ENCODE measurements around the gene HLA-DRB1.
"Not testable (repeated sequence)": the region's sequence is repeated elsewhere in the genome, so short reads cannot be mapped to it uniquely, and the experiment has no call there.

Gene HLA-DRB1

GRCh38 chr6:32609731-32610640, 20.3 kb upstream of the HLA-DRB1 start:
- peak; percentile 81 for DNase-seq (ENCODE audit: low spot score)

- DNase-seq (ENCODE audit: low spot score): no peak
Measured at GRCh38 chr6:32609391-32609730, 19.7 kb upstream of the HLA-DRB1 start.

- no peak for DNase-seq (ENCODE audit: low spot score)
Measured at GRCh38 chr6:32608362-32608761, 18.7 kb upstream of the HLA-DRB1 start.

GRCh38 chr6:32607988-32608298, 18.3 kb upstream of the HLA-DRB1 start:
- no peak for DNase-seq (ENCODE audit: low spot score)

GRCh38 chr6:32607263-32607987, 17.8 kb upstream of the HLA-DRB1 start:
- no peak for DNase-seq (ENCODE audit: low spot score)

GRCh38 chr6:32604434-32604877, 14.8 kb upstream of the HLA-DRB1 start:
- DNase-seq (ENCODE audit: low spot score): no peak

GRCh38 chr6:32603888-32604287, 14.2 kb upstream of the HLA-DRB1 start:
- DNase-seq (ENCODE audit: low spot score): no peak

- DNase-seq (ENCODE audit: low spot score): no peak
Measured at GRCh38 chr6:32603222-32603621, 13.6 kb upstream of the HLA-DRB1 start.

GRCh38 chr6:32602383-32602782, 12.7 kb upstream of the HLA-DRB1 start:
- DNase-seq (ENCODE audit: low spot score): no peak

GRCh38 chr6:32597024-32597423, 7.4 kb upstream of the HLA-DRB1 start:
- DNase-seq (ENCODE audit: low spot score): no peak

- not testable (repeated sequence) for DNase-seq (ENCODE audit: low spot score)
Measured at GRCh38 chr6:32590713-32591112, 1.1 kb upstream of the HLA-DRB1 start.

GRCh38 chr6:32588156-32588555, 1.5 kb downstream of the HLA-DRB1 start:
- DNase-seq (ENCODE audit: low spot score): no peak

- no peak for DNase-seq (ENCODE audit: low spot score)
Measured at GRCh38 chr6:32583527-32583898, 6.1 kb downstream of the HLA-DRB1 start.

- no peak for DNase-seq (ENCODE audit: low spot score)
Measured at GRCh38 chr6:32581315-32582095, 8.1 kb downstream of the HLA-DRB1 start.

GRCh38 chr6:32580593-32580992, 9.1 kb downstream of the HLA-DRB1 start:
- DNase-seq (ENCODE audit: low spot score): no peak

GRCh38 chr6:32578962-32579361, 10.7 kb downstream of the HLA-DRB1 start:
- no peak for DNase-seq (ENCODE audit: low spot score)

GRCh38 chr6:32577493-32577892, 12.2 kb downstream of the HLA-DRB1 start:
- not testable (repeated sequence) for DNase-seq (ENCODE audit: low spot score)

GRCh38 chr6:32576250-32576649, 13.4 kb downstream of the HLA-DRB1 start:
- DNase-seq (ENCODE audit: low spot score): no peak

GRCh38 chr6:32570363-32570905, 19.2 kb downstream of the HLA-DRB1 start:
- no peak for DNase-seq (ENCODE audit: low spot score)

GRCh38 chr6:32568561-32568960, 21.1 kb downstream of the HLA-DRB1 start:
- no peak for DNase-seq (ENCODE audit: low spot score)

- DNase-seq (ENCODE audit: low spot score): no peak
Measured at GRCh38 chr6:32566957-32567356, 22.7 kb downstream of the HLA-DRB1 start.

GRCh38 chr6:32565511-32565910, 24.1 kb downstream of the HLA-DRB1 start:
- no peak for DNase-seq (ENCODE audit: low spot score)
